GM12864 (cell line): ENCODE results near the gene GNA15.
"Not testable (repeated sequence)": the region's sequence is repeated elsewhere in the genome, so short reads cannot be mapped to it uniquely, and the experiment has no call there.

Experiments
- DNase-seq: peaks from one replicate; pipeline ENCODE4 v3.0.0-alpha.2; 2011; ENCODE audit warnings: low read depth
- H3K4me3 ChIP-seq: 2 replicates; pipeline ENCODE4 v1.5.1; 2011; ENCODE audit warnings: mild to moderate bottlenecking, low read depth, low read length, control low read depth
- TF ChIP-seq, protein P1 (sequence below): IDR thresholded peaks from 2 replicates; pipeline ENCODE4 v1.5.1; 2011; ENCODE audit warnings: low read depth, mild to moderate bottlenecking, moderate library complexity, low read length, control low read depth, inconsistent platforms; ENCODE audit errors: missing control alignments

The GNA15 gene

DNA sequence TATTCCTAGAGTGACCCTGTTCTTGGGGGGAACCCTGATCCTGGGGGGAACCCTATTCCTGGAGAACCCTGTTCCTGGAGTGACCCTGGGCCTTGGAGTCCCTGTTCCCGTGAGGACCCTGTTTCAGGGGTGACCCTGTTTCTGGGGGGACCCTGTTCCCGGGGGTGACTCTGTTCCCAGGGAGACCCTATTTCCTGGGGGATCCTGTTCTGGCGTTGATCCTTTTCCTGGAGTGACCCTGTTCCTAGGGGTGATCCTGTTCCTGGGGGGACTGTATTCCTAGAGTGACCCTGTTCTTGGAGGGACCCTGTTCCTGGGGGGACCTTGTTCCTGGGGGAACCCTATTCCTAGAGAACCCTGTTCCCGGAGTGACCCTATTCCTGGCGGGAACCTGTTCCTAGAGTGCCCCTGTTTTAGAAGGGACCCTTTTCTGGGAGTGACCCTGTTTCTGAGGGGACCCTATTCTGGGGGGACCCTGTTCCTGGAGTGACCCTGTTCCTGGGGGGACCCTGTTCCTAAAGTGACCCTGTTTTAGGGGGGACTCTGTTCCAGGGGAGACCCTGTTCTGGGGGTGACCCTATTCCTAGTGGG, 15.0 kb downstream of the GNA15 start:
- TF ChIP-seq, protein P1, sequence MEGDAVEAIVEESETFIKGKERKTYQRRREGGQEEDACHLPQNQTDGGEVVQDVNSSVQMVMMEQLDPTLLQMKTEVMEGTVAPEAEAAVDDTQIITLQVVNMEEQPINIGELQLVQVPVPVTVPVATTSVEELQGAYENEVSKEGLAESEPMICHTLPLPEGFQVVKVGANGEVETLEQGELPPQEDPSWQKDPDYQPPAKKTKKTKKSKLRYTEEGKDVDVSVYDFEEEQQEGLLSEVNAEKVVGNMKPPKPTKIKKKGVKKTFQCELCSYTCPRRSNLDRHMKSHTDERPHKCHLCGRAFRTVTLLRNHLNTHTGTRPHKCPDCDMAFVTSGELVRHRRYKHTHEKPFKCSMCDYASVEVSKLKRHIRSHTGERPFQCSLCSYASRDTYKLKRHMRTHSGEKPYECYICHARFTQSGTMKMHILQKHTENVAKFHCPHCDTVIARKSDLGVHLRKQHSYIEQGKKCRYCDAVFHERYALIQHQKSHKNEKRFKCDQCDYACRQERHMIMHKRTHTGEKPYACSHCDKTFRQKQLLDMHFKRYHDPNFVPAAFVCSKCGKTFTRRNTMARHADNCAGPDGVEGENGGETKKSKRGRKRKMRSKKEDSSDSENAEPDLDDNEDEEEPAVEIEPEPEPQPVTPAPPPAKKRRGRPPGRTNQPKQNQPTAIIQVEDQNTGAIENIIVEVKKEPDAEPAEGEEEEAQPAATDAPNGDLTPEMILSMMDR, result no peak
- DNase-seq, result no peak
- no peak overlapping the region for H3K4me3 ChIP-seq

DNA sequence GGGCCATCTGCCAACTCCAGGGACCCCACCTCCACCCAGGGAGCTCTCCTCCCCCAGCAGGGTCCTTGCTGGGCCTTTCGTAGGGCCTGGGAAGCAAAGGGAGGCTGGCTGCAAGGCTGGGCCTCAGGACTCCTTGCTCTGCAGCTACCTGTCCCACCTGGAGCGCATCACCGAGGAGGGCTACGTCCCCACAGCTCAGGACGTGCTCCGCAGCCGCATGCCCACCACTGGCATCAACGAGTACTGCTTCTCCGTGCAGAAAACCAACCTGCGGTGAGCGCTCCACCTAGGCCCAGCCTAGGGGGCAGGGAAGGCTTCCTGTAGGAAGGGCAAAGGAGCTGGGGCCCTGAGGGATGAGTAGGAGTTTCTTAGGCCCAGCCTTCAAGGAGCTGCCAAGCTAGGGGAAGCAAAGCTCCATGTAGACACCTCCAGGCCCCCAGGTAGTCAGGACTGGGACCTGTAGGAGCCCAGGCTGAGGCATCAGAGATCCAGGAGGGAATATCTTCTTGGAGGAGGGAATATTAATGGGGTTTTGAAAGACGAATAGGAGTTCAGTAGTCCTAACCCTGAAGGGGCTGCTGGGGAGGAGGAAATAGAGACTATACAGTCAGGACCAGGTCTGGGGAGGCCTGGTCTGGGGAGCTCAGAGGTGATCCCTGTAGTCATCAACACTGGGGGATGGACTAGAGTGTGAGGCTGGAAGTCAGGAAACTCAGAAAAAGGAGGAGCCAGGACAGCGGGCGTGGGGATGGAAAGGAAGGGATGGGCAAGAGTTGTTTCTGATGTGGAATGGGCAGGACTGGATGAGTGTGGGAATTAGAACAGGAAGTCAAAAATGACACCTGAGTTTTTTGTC, 16.0 kb downstream of the GNA15 start:
- TF ChIP-seq, protein P1, result no peak
- DNase-seq, result no peak
- no peak overlapping the region for H3K4me3 ChIP-seq

DNA sequence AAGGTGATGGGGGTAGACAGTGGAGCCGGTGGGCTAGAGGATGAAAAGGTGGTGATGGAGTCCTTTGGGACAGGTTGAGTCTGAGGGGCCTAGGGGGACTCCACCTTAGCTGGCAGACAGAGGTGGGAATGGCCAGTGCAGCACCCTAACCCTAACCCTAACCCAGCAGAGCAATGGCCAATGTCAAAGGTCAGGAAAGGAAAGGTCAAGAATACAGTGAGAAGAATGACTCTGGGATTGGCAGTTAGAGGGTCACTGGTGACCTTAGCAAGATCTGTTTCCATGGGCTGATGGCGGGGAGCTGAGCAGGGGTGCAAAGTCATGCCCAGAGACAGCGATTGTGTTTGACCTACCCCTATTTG, 16.6 kb downstream of the GNA15 start:
- TF ChIP-seq, protein P1, result no peak
- DNase-seq, result no peak
- no peak overlapping the region for H3K4me3 ChIP-seq

DNA sequence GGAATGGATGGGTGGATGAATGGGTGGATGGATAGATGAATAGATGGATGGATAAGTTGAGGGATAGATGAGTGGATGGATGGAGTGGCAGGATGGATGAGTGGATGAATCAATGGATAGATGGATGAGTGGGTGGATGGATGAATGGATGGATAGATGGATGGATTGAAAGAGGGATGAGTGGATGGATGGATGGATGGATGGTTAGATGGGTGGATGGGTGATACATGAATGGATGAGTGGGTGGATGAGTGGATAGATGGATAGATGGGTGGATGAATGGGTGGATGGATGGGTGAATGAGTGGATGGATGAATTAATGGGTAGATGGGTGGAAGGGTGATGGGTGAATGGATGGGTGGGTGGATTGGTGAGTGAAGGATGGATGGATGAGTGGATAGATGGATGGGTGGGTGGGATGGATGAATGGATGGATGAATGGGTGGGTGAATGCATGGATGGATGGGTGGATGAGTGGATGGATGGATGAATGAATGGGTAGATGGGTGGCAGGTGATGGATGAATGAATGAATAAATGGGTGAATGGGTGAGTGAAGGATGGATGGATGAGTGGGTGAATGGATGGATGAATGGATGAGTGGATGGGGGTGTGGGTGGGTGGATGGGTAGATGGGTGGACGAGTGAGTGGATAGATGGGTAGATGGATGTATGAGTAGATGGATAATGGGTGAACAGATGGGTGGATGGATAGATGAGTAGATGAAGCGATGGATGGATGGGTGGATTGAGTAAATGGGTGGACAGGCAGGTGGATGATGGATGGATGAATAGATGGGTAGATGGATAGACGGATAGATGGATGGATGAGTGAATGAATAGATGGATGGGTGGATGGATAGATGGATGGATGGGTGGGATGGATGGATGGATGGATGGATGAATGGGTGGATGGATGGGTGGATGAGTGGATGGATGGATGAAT, 17.7 kb downstream of the GNA15 start:
- TF ChIP-seq, protein P1, result no peak

DNA sequence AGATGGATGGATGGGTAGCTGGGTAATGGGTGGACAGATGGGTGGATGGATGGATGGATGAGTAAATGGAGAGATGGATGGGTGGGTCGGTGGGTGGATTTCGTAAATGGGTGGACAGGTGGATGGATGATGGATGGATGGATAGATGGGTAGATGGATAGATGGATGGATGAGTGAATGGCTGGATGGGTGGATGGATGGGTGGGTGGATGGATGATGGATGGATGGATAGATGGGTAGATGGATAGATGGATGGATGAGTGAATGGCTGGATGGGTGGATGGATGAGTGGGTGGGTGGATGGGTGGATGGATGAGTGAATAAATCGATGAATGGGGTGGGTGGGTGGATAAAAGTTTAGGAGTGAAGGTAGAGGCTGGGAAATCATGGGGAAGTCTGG, 18.6 kb downstream of the GNA15 start:
- H3K4me3 ChIP-seq, result peak overlapping the region; percentile 31

More for the DNA sequence above, 17.7 kb downstream of the GNA15 start:
- DNase-seq, result no peak
- no peak overlapping the region for H3K4me3 ChIP-seq

DNA sequence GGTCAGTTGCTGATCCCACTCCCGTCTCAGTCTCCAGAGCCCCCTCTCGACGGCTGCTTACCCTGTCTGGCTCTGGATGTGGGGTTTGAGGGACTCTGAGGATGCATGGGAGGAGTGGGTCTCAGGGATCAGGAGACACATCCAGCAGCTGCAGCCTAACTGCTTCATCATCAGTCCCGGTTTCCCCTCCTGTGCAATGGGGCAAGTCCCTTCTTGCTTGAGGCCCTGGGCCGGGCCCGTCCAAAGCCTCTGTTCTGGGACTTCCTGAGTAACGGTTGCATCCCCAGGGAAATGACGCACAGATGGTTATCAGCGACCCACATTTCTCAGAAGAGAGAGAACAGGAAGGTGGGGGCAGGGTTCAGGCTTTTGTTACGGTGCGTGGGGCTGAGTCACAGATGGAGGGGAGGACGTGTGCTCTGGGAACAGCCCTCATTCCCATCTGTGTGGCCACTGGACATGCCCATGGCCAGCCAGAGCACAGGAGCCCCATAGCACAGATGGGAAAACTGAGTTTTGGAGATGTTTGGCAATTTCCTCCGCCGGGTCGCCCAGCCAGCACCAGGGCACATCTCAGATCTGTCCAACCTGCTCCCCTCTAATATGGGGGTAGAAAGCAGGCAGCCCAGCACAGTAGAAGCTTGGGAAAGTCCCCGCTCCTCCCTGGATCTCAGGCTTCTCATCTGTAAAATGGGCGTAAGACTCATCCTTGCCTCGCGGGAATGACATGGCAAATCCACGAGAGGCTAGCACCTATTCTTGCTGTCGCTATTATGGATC, 19.3 kb downstream of the GNA15 start:
- TF ChIP-seq, protein P1, result no peak
- DNase-seq, result peak; percentile 80
- H3K4me3 ChIP-seq, result peak overlapping the region; percentile 31

More for the DNA sequence above, 18.6 kb downstream of the GNA15 start:
- DNase-seq, result not testable (repeated sequence)
